Natural killer cell (primary cell): Measurements from ENCODE around the gene FAM219A. TPM values are rescaled to one million over a fixed set of nuclear protein-coding genes. Genes with fewer than 3 reads are reported as not detected.

Experiments used
- ATAC-seq, 3 donors: fragments of 150-1000 bp in 2 of 3; fragments of 200-7000 bp in 1 of 3; cut with Tn5 transposase; 1 replicate in 1 of 3; 2 replicates in 2 of 3; pipeline ENCODE4 v1.10.0; 2021; ENCODE audit warnings: mild to moderate bottlenecking in 2 of 3, moderate library complexity in 2 of 3
- DNase-seq, 2 donors: peaks; one replicate each; pipeline versions ENCODE4 v3.0.0 to v3.0.0-alpha.2; 2013 to 2021; ENCODE audit warnings: mixed read lengths in 1 of 2
- H3K27ac ChIP-seq: one replicate; pipeline ENCODE4 v1.5.1; 2013; ENCODE audit warnings: mild to moderate bottlenecking, low read length
- H3K27me3 ChIP-seq: one replicate; pipeline ENCODE4 v1.6.1; 2013; ENCODE audit warnings: low read length; ENCODE audit not compliant: control insufficient read depth, insufficient read depth
- H3K36me3 ChIP-seq: one replicate; pipeline ENCODE4 v1.6.1; 2013; ENCODE audit warnings: low read length; ENCODE audit not compliant: control insufficient read depth, insufficient read depth
- H3K4me1 ChIP-seq: one replicate; pipeline ENCODE4 v1.6.1; 2013; ENCODE audit warnings: low read length; ENCODE audit not compliant: control insufficient read depth, insufficient read depth
- H3K4me3 ChIP-seq: one replicate; pipeline ENCODE4 v1.5.1; 2013; ENCODE audit warnings: low read length
- H3K9me3 ChIP-seq: one replicate; pipeline ENCODE4 v1.6.1; 2013; ENCODE audit warnings: low read length; ENCODE audit not compliant: control insufficient read depth, insufficient read depth
- H3K27ac Mint-ChIP-seq, 2 donors: one replicate each; pipeline ENCODE4 v1.8.0; 2022; ENCODE audit warnings: mild to moderate bottlenecking in 2 of 2, mixed read lengths in 2 of 2, moderate library complexity in 1 of 2
- H3K27me3 Mint-ChIP-seq, 2 donors: one replicate each; pipeline ENCODE4 v1.8.0; 2022; ENCODE audit warnings: low read depth in 2 of 2, mixed read lengths in 2 of 2
- H3K36me3 Mint-ChIP-seq: one replicate; pipeline ENCODE4 v1.8.0; 2022; ENCODE audit warnings: mixed read lengths
- H3K4me1 Mint-ChIP-seq, 2 donors: one replicate each; pipeline ENCODE4 v1.8.0; 2022; ENCODE audit warnings: mixed read lengths in 2 of 2
- H3K4me3 Mint-ChIP-seq: one replicate; pipeline ENCODE4 v1.8.0; 2022; ENCODE audit warnings: mild to moderate bottlenecking, moderate library complexity, mixed read lengths
- H3K9me3 Mint-ChIP-seq, 2 donors: one replicate each; pipeline ENCODE4 v1.8.0; 2022; ENCODE audit warnings: mixed read lengths in 2 of 2
- CTCF ChIP-seq: fragments of 200-600 bp; IDR thresholded peaks from one replicate; pipeline ENCODE4 v1.8.0; 2022; ENCODE audit warnings: antibody characterized with exemption
- WGBS: methylation state at CpG from one replicate; pipeline ENCODE4 v1.1.7; 2013; ENCODE audit warnings: missing lambda C conversion rate; ENCODE audit not compliant: insufficient coverage; 5-methylcytosine and 5-hydroxymethylcytosine counted together
- intact Hi-C: fragments of 100-400 bp; cut with micrococcal nuclease; formaldehyde crosslinking; loops from one replicate; pipeline ENCODE4 v1.14.2; 2022
- total RNA-seq, 4 donors: library from RNA; stranded (reverse); fragments of 120-200 nt in 1 of 4; gene quantifications; one replicate each; pipeline versions ENCODE4 v1.2.3 to v1.2.4, GENCODE V29; 2013 to 2022

Gene FAM219A
- total RNA-seq, 3 donors from 2014 or later (not counting 1 experiment from before 2014, with no cell fraction given), result 18.9 to 20.6 (median 19.2) TPM

DNA sequence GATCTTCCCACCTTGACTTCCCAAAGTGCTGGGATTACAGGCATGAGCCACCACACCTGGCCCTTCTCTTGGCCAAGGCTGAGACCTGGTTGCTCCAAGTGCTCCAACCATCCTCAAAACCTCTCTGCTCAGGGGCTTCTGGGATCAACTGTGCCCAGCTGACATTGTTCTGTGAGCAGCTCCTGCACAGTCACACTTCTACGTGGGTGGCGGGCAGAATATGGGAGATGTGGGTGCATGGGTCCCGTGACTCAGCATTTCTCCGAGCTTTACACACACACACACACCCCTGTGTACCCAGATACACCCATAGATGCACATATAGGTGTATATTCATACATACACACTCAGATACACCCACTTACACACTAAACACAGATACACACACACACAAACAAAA lies 71.1 kb downstream of the FAM219A start:
- WGBS, result 68% methylated on average over 4 of the region's 4 CpGs
- H3K9me3 ChIP-seq, result no peaks in the 10 kb centered on the region
- intact Hi-C loops, result no loop called here
- no peak overlapping the region for H3K4me3 ChIP-seq
- no peaks in the 10 kb centered on the region for H3K4me1 ChIP-seq
- TF ChIP-seq CTCF, result no peak
- no peaks in the 10 kb centered on the region for H3K36me3 ChIP-seq
- Mint-ChIP-seq H3K27ac (no peak overlapping the region), H3K4me1 (no peaks in the 10 kb centered on the region), H3K9me3 (no peaks in the 10 kb centered on the region), H3K27me3 (peaks cover 15 to 26% of the 10 kb centered on the region in 2 donors), H3K36me3 (no peaks in the 10 kb centered on the region), H3K4me3 (no peak overlapping the region)
- H3K27ac ChIP-seq, result no peak overlapping the region
- H3K27me3 ChIP-seq, result peaks cover 4% of the 10 kb centered on the region
- DNase-seq, result no peak
- ATAC-seq, result no peak

DNA sequence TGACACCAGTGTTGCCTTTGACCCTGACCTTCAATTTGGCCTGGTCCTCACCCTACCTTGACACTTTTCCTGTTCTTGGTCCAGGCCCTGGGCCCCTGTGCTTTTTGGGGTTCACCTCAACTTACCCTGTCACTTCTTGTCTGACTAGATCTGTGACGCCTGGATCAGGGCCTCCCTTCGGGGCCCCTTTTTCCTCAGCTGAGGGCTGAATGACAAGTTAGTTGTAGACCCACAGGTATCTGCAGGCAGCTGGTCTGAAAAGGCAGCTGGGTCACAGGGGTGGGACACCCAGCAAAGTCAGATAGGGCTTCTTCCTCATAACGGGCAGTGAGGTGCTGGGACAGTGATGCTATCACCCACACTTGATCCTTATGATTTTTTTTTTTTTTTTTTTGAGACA lies 71.7 kb downstream of the FAM219A start:
- DNase-seq (no peak), ATAC-seq (no peak)
- H3K27me3 ChIP-seq, result peaks cover 4% of the 10 kb centered on the region
- Mint-ChIP-seq H3K9me3 (no peaks in the 10 kb centered on the region), H3K4me1 (peaks cover 2% of the 10 kb centered on the region in 2 donors), H3K27ac (no peak overlapping the region), H3K4me3 (no peak overlapping the region), H3K27me3 (peaks cover 15 to 26% of the 10 kb centered on the region in 2 donors), H3K36me3 (no peaks in the 10 kb centered on the region)
- H3K27ac ChIP-seq, result no peak overlapping the region
- WGBS, result 73% methylated on average over 3 of the region's 3 CpGs
- no peaks in the 10 kb centered on the region for H3K4me1 ChIP-seq
- H3K4me3 ChIP-seq, result no peak overlapping the region
- no peak for TF ChIP-seq CTCF
- intact Hi-C loops, result no loop called here
- H3K36me3 ChIP-seq, result no peaks in the 10 kb centered on the region
- H3K9me3 ChIP-seq, result no peaks in the 10 kb centered on the region

DNA sequence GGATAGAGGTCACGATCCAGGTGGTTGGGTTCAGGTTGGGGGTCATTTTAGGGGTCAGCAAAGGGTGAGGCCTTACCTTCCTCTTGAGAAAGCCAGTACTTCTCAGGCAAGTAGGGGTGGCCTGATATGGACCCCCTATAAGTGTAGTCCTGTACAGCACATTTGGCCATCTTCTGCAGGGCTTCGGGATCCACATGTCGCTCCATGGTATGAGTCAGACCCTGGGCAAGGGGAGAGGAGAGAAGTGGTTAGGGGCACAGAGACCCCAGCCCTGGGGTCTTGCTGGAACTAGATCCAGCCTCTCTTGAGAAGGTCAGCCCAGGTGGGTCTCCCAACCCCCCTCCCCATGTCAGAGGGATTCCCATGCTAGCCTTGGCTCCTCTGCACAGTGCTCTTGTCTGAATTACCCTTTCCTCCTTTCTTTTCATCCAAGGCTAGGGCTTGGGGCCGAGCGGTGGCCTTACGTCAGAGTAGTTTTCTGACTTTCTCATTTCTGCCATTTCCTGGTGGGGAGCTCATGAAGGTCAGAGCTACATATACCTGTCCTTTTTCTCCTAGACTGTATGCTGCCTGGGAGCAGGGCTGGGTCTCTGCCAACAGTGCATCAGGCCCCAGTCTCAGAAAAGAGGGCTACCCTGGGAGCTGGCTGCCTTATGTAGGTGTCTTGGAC lies 72.7 kb downstream of the FAM219A start:
- Histone ChIP-seq H3K27me3 (no peaks in the 10 kb centered on the region), H3K4me1 (peaks cover 7% of the 10 kb centered on the region), H3K36me3 (no peaks in the 10 kb centered on the region), H3K9me3 (no peaks in the 10 kb centered on the region), H3K27ac (no peak overlapping the region), H3K4me3 (no peak overlapping the region)
- DNase-seq (no peak), ATAC-seq (no peak)
- no peak overlapping the region for H3K27ac Mint-ChIP-seq
- intact Hi-C loops, result no loop called here
- no peaks in the 10 kb centered on the region for H3K36me3 Mint-ChIP-seq
- H3K4me1 Mint-ChIP-seq, result peaks cover 11% of the 10 kb centered on the region in 2 donors
- H3K9me3 Mint-ChIP-seq, result no peaks in the 10 kb centered on the region
- no peak overlapping the region for H3K4me3 Mint-ChIP-seq
- no peak for TF ChIP-seq CTCF
- H3K27me3 Mint-ChIP-seq, result peaks cover 12 to 16% of the 10 kb centered on the region in 2 donors
- WGBS, result 97% methylated on average over 6 of the region's 6 CpGs
